ENCODE results near the gene HECW1. TPM values are rescaled to one million over a fixed set of nuclear protein-coding genes. Genes with fewer than 3 reads are reported as not detected.
A peak's percentile ranks its signal among the peaks of the same experiment; 100 is the strongest.

HECW1 gene
- total RNA-seq, 1 donor from 2014 or later: not detected

DNA sequence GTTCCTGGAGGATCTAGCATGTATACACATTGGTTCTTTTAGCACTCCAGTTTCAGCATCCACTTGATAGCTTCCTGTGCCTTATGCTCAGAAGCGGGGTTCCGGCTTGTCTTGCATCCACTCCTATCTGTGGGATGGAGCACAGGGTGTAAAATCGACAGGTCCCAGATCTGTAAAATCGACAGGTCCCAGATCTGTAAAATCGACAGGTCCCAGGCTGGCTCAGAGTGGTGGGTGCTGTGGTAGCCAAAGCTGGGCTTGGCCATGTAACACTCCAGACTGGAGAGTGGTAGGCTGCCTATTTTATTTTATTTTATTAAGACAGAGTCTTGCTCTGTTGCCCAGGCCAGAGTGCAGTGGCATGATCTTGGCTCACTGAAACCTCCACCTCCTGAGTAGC, 30.3 kb downstream of the HECW1 start:
- no peak for DNase-seq (ENCODE audit: low read depth)

- no peak for DNase-seq (ENCODE audit: low read depth)
Measured at GRCh38 chr7:43143918-43144589, 31.6 kb downstream of the HECW1 start.

GRCh38 chr7:43148161-43148731, 35.8 kb downstream of the HECW1 start:
- DNase-seq (ENCODE audit: low read depth): peak; percentile 6

DNA sequence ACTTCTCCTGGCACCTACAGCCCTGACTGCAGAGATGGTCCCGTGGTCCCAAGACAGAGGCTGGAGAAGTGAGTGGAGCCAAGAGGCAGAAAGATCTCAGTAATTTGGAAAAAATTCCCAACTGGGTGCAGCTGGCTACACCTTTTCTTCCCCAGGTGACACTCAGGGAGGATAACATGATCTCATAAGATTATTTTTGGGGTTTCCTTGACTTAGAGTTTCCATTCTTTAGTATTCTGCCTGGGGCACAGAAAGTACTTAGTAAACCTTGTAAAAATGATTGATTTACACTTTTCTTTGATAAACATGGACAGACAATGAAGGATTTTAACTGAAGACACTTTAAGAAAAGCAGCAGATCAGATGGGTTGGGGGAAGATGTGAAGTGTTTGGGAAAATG, 38.6 kb downstream of the HECW1 start:
- no peak for DNase-seq (ENCODE audit: low read depth)

- DNase-seq (ENCODE audit: low read depth): no peak
Measured at GRCh38 chr7:43152696-43153095, 40.2 kb downstream of the HECW1 start.

GRCh38 chr7:43155636-43156035, 43.2 kb downstream of the HECW1 start:
- no peak for DNase-seq (ENCODE audit: low read depth)

GRCh38 chr7:43163885-43164284, 51.4 kb downstream of the HECW1 start:
- DNase-seq (ENCODE audit: low read depth): no peak

DNA sequence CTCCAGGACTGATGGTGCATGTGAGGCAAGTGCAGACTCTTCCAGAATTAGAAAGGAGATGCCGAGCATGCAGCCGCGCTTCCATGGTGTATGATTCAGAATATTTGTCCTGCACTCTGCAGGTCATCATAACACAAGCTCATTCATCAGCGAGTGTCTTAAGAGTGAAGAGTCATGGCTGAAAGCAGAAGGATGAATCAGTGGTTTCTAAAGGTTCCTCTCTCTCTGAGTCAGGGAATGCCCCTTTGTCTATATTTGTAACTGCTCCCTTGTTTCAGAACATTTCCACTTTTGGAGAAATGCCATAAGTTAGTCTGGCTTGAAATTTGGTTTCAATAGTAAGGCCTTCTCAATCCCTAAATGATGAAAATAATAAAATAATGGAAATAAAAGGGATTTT, 52.3 kb downstream of the HECW1 start:
- peak; percentile 78 for DNase-seq (ENCODE audit: low read depth)

- peak; percentile 11 for DNase-seq (ENCODE audit: low read depth)
Measured at GRCh38 chr7:43166686-43167085, 54.2 kb downstream of the HECW1 start.

GRCh38 chr7:43169076-43169475, 56.6 kb downstream of the HECW1 start:
- DNase-seq (ENCODE audit: low read depth): no peak

DNA sequence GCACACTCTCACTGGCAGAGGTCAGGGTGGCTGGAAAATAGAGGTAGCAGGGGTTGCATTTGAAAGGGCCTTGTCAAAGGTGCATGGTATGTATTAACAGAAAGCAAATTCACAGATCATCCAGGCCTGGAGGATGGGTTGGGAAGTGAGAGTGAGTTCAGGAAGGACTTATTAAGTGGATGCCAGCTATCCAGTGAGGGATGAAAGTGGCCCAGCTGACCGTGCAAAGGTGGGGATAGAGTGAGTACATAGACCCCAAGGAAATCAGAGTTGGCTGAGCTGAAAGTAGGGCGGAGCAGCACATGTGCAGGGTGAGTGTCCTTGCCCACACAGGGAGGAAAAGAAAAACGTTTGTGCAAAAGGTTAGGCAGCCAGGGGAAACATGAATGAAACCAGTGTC, 58.1 kb downstream of the HECW1 start:
- no peak for DNase-seq (ENCODE audit: low read depth)

DNA sequence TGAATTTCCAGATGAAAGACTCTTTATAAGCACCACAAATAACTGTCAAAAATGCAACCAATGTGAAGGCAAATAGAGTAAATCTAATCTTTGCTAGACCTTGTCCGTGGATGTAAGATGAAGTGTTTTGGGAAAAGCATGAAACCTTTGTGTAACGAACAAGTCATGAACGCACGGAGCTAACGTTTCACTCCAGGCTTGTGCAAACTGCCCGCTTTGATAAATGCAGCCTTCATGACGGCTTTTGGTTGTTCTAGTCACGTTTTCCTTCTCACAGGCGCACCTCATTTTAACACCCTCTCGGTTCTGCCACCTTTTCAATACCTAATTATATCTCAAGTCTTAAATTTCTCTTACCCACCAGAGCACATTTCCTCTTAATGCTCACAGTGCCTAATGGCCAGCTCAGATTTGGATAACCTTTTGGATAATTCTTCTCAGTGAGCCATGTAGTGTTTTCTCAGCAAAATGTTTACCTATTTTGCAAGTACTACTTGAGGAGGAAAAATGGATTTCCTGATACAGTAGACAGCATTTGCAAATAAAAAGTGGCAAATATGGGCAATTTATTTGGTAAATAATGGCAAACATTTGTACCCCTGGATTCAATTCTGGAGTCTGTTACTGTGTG, 63.2 kb downstream of the HECW1 start:
- no peak for DNase-seq (ENCODE audit: low read depth)

DNA sequence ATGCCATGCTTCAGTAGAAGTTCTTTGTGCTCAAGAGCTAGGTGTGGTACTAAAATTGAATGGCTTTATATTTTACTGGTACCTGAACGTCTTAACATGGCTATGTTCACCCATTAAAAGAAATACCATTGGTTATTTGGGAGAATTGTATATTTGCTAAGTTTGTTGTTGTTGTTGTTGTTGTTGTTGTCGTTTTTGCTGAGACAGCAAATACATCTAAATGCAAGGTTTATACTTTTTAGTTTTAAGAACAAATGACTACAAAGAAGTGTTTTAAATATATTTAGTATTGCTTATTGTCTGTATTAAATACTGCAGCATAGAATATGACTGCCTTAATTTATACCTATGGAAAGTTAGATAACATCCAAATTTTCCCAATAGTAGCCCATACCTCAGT, 66.9 kb downstream of the HECW1 start:
- no peak for DNase-seq (ENCODE audit: low read depth)

- DNase-seq (ENCODE audit: low read depth): no peak
Measured at GRCh38 chr7:43192806-43193460, 80.5 kb downstream of the HECW1 start.

DNA sequence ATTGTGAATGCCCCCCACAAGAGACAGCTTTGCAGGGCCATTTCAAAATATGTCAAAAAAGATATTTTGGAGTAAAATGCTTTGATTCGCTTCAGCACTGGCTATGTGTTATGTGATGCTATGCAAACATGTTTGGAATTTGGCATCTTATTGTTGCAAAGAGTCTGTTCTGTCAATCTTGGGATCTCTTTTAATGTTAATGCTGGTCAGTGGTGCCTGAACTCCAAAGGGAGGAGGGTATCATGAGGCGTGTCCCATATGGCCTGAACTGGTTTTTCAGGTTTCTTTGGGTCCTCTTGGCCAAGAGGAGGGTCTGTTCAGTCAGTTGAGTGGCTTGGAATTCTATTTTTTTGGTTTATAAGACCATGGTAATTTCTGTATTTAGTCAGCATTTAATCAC, 81.4 kb downstream of the HECW1 start:
- DNase-seq (ENCODE audit: low read depth): no peak

DNA sequence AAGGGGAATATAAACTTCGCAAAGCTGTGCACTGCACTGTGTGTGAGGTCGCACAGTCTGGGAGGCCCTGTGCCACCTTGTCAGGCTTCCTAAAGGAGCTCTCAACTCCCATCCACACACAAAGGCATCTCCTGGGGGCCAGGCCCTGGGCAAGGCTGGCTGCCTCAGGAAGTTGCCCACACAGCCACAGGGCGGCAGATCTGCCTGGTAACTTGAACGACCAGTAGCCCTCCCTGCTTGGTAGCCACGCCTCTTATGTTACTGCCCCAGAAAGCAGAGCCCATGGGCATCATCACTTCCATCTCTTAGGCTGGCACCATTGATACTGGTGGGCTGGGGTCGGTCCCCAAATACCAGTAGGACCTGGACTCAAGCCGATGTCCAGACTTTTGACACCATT, 82.8 kb downstream of the HECW1 start:
- DNase-seq (ENCODE audit: low read depth): no peak

GRCh38 chr7:43195768-43196167, 83.3 kb downstream of the HECW1 start:
- no peak for DNase-seq (ENCODE audit: low read depth)

DNA sequence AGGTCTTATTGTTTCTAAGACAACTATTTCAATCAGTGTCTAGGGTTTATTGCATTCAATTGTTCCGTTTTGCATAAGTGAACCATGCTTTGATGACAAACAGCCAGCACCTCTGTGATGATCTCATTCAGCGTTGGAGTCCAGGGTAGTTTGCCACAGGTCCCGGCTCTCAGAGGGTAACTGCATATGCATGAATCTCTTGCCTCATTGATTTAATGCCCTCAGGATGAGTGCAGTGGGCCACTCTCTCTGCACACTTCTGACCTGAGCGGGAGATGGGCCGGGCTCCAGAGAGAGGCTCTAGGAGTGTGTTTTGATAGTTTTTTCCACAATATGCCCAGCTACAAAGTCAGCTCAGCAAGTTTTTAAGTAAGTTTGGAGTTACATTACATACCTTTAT, 83.9 kb downstream of the HECW1 start:
- DNase-seq (ENCODE audit: low read depth): no peak

DNA sequence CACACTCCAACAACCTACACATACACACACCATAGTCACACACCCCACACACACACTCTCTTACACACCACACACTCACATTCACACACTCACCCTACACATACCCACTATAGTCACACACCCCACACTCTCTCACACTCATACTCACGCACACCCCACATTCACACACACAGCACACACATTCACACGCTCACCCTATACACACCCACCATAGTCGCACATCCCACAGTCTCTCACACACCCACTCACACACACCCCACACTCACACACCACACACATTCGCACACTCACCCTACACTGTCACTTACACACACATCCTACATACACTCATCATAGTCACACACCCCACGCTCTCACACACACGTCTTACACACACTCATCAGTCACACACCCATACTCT, 85.6 kb downstream of the HECW1 start:
- no peak for DNase-seq (ENCODE audit: low read depth)

DNA sequence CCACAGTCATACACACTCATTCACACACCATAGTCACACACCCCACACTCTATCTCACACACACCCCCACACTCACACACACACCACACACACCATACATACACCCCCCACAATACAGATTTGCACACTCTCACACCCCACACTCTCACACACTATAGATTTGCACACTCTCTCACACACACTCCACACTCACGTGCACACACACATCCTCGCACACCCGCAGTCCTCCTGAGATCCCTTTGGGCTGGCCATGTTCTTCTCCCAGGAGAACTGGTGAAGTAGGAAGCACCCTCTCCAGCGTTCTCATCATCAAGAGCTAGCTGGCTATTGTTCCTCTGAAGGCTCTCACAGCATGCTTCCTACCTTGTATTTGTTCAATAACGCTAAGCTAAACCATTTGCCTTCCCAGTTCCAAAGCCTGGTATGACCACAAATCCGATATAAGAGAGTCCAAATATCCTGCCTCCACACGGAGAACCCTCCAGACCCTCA, 86.2 kb downstream of the HECW1 start:
- no peak for DNase-seq (ENCODE audit: low read depth)

DNA sequence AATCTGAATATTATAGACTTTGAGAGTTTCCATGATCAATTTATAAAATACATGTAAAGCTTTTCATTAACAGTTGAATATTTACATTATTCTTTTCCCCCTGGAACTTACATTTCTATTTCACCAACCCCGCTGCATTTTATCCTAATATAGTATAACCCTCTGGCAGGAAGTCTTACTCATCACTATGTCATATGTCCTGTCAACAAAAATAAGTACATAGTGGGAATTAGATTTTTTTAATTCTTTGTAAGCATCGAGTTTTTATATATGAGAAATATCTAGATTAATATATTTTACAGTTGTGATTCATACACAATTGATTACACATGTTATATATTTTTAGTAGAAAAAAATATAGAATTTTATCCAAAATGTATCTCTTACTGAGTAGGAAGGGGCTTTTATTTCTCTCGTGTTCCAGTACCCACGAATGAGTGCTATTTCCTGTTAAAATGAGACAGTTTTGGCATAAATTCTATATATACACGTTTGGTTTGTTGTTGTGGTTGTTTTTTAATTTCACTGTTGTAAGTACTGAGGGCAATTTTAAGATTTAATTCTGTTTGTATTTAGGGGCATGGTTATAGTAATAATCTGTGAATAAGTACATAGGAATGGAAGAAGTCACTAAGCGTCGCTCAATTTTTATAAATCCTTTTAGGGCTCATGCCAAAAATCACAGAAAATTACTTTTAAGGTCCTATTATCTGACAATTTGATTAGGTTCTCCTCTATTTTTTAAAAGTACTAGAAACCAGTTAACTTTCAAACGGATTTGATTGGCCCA, 87.1 kb downstream of the HECW1 start:
- DNase-seq (ENCODE audit: low read depth): no peak
